Liver (tissue), 3 donors: ENCODE results near the gene SDE2.

ENCODE experiments used
- CTCF ChIP-seq: fragments of 150-350 bp; IDR thresholded peaks from 2 replicates; pipeline ENCODE4 v1.5.1; 2017; ENCODE audit warnings: improper control_type of control experiment, low read depth, low read length; ENCODE audit not compliant: missing input control
- SP1 ChIP-seq: IDR thresholded peaks from 2 replicates; pipeline ENCODE4 v1.6.1; 2018; ENCODE audit warnings: antibody characterized with exemption, mild to moderate bottlenecking
- donor health status: healthy.
- donor health status: healthy.

GRCh38 chr1:225942574-225942973, 56.6 kb downstream of the SDE2 start:
- TF ChIP-seq CTCF = no peak
- no peak for TF ChIP-seq SP1
